GM04503 (cell line): ENCODE data around the gene MDM2.

Experiments used
- DNase-seq: peaks from one replicate; pipeline ENCODE4 v3.0.0-alpha.2; 2012; ENCODE audit warnings: low read depth

The MDM2 gene

DNA sequence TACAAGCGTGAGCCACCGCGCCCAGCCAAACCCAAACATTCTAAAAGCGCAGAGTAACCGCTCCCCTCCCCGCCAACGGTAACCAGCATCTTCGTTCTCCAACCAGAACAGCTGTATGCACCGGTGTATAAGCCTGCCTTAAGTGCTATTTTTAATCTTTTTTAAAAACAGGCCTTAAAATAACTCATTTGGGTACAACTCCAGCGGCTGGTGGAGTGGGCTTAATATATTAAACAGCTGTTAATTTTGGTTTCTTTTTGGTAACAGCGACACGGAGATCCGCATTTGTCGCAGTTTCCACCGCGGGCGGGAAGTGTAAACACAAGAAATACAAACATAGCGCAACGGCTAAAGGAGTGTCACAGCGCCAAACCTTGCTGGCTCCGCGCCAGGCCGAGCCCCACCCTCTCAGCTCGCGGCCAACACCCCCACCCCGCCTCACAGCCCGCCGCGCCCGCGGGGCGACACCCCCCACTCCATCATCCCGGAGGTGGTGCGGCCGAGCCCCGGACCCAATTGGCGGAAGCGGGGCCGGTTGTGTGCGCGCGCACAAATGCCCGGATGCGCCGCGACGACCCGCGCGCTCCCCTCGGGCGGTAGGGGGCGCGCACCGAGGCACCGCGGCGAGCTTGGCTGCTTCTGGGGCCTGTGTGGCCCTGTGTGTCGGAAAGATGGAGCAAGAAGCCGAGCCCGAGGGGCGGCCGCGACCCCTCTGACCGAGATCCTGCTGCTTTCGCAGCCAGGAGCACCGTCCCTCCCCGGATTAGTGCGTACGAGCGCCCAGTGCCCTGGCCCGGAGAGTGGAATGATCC is at the start of gene MDM2:
Gene MDM2, plus strand, starts transcription at position 602 of the 812 bp plus-strand sequence. CDS start 301 bp downstream, outside the sequence.
- peak; percentile 42 for DNase-seq

DNA sequence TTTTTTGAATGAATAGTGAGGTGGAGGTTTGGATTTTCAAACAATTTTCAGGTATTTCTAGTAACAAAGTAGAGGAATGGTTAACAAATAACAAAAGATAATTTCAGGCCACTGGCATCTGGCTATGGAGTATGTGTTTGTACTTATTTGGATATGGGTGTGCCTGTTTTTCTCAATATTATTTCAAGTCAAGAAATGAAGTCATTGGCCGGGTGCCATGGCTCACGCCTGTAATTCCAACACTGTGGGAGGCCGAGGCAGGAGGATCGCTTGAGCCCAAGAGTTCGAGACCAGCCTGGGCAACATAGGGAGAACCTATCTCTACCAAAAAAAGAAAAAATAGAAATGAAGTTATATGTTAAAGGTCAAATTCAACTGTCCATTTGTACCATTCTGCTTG is 48.1 kb upstream of the MDM2 start:
- DNase-seq, result no peak

DNA sequence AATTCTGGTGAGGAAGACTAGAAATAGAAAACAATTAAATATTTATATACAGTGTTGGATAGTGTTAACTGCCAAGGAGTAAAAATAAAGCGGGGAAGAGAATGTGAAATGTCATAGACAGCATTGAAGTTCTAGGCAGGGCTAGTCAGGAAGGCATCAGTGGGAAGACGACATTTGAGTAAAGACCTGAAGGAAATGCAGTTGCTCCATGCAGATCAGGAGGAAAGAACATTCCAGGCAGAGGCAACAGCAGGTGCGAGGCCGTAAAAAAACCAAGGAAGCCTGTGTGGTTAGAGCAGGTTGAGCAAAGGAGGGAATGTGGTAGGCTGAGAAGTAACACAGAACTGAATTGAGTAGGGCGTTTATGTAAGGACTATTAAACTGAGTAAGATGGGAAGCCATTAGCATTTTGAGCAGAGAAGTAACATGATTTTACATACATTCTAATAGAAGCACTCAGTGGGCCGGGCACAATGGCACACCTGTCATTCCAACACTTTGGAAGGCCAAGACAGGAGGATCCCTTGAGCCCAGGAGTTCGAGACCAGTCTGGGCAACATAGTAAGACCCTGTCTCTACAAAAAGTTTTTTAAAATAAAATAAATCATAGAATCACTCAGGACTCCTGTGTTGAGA is 47.1 kb upstream of the MDM2 start:
- DNase-seq, result no peak

DNA sequence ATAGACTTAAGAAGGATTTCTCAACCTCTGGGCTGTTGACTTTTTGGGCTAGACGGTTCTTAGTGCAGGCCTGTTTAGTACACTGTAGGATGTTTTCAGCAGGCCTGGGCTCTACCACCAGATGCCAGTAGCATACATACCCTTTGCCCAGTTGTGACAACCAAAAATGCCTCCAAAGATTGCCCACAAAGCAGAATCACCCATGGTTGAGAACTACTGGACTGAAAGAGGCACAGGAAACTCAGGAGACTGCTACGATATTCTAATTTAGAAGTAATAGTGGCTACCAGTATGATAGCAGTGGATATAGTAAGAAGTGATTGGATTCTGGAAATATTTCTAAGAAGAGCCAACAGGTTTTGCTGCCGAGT is 46.5 kb upstream of the MDM2 start:
- DNase-seq, result no peak

DNA sequence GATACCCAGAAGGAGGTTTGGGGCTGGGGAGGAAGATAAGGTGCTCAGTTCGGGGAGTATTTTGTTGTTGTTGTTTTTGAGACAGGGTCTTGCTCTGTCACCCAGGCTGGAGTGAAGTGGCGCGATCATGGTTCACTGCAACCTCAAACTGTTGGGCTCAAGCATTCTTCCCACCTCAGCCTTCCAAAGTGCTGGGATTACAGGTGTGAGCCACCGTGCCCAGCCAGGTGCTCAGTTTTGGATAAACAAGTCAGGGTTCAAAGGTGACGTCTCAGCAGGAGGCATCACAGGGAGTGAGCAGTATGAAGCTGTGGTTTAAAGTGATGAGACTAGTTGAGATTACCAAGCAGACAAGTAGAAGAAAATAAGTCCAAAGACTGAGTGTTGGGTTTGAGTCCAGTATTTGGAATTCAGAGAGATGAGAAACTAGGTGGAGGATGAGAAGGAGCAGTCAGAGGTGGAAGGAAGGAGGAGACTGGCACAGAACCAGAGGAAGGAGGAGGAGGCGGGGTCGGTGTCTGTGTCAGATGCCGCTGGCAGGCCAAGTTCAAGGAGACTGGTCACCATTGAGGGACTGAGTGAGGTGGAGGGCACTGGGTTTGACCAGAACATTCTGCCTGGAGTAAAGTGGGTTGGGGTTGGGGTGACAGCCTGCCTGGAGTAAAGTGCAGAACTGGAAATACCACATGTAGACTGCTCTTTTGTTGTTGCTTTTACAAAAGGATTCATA is 45.9 kb upstream of the MDM2 start:
- DNase-seq, result no peak

DNA sequence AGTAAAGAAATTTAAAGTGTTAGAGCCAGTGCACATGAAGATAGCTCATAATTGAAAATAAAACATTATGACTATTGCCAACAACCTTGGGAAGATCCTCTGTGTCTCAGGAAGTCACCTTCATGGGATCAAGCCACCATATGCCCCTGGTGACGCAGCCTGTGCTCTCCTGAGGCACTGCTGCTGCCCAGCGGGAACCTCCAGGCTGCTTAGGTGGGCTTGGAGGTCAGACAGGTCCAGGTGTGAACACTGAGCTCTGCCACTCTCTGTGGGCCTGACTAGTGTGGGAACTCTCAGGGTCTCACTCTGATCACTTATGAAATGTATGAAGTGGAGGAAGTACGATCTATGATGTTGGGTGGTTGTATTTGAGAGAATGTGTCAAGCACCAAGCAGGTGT is 45.3 kb upstream of the MDM2 start:
- DNase-seq, result no peak

DNA sequence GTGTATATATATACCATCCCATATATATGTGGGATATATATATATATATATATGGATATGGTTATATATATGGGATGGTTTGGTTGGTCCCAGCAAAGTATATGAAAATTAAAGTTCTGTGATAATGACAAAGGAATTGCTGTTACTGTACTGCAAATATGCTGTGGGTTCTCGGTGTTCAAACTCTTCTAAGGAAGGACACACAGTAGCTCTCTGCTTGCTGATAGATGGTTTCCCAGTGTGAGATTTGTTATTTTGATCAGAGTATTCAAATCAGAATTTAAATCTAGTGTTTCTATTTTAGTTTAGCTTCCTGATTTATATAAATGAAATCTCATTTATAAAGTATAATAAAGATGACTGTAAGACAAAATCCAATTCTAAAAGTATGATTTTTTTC is 42.3 kb upstream of the MDM2 start:
- no peak for DNase-seq

DNA sequence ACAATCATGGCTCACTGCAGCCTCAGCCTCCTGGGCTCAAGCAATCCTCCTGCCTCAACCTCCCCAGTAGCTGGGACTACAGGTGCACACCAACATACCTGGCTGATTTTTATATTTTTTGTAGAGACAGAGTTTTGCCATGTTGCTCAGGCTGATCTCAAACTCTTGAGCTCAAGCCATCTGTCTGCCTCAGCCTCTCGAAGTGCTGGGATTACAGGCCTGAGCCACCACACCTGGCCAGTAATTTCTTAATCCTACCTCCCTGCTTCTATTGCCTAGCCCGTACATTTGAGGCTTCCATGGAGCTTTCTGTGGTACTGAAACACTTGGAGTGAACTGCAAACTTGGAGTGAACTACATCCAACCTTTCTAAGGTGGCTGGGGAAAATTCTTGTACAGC is 41.3 kb upstream of the MDM2 start:
- no peak for DNase-seq

DNA sequence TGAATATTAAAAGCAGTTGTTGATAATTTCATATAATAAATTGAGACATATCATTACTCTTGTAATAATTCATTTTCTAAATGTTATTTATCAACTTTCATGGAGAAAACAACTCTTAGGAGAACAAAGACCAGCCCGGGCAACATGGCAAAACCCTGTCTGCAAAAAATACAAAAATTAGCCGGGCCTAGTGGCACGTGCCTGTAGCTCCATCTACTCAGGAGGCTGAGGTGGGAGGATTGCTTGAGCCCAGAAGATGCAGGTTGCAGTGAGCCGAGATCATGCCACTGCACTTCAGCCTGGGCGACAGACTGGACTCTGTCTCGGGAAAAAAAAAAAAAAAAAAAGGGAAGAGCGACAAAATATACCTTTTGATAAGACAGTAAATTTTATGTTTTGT is 40.8 kb upstream of the MDM2 start:
- DNase-seq, result no peak

DNA sequence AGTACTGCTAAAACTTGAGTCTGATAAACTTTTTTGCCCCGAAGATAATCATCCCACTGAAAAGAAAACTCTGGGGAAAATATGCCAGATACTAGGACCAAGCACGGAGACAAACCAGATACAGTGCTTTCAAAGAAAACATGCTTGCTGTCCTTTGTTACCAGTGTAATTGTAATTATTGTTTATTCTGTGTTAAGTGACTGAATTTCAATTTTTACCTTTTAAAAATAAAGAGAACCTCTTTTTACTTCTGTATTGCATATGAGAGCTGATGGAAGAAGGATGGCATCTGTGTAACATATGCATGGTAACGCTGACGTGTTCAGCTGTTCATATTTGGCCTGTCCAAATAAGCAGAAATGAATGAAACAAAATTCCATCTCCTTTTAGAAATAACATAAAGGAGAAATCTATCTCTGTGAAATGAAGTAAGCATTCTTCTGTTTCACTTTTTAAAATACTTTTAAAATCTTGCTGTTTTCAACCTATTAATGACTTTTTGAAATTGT is 39.5 kb upstream of the MDM2 start:
- DNase-seq, result no peak

DNA sequence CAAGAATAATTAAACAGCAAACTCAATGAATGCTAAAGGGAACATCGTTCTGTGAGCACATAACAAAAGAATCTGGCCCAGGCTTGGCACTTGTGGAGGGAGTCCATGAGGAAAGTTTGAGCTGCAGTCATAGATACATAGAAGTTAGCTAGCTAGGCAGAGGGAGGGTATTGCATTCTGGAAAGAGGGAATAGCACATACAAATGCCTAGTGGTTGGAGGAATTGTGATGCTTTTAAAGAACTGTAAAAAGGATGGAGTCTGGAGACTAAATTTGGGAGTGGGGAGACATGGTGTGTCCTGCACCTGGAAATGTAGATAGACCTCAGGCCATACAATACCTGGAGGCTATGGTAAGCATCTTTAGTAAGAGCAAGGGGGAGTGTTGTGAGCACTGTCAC is 38.0 kb upstream of the MDM2 start:
- no peak for DNase-seq

DNA sequence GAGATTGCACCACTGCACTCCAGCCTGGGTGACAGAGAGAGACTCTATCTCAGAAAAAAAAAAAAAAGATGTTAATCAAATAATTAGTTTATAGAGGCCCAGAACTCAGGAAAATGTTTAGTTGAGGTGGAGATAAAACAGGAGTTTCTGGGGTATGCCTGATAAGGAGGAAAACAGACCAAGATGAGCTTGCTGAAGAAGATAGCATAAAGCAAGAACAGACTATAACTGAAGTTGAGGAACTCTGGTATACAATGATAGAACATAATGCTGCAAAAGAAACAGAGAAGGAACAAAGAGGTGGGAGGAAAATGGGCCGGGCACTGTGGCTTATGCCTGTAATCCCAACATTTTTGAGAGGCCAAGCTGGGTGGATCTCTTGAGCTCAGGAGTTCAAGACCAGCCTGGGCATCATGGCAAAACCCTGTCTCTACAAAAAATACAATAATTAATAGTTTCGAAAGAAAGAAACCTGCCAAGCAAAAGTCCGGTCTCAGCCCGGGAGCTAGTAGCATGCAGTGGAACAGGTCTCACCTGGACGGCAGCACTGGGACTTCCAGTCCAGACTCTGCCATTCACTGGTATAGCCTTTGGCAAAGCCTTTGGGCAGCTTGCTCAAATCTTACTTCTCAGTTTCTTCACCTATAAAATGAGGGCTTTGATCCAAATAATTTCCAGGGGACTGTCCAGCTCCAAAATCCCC is 36.6 kb upstream of the MDM2 start:
- DNase-seq, result no peak

DNA sequence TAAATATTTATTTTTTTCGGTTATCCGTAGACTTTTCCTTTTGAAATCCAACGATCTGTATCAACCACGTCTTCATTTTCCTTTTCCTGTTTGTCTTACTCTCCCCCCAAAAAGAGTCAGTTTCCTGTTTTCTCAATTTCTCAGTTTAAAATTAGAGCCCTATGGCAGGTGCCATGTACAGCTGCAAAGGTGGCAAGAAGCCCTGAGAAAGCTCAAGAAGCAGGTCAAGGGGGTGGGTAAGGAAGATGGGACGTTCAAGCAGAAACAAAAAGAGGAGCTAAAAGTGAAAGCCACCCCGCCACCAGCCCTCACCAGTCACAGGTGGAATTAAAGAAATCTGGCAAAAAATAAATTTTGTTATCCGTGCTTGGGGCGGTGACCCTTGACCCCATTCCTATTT is 35.3 kb upstream of the MDM2 start:
- DNase-seq, result no peak

DNA sequence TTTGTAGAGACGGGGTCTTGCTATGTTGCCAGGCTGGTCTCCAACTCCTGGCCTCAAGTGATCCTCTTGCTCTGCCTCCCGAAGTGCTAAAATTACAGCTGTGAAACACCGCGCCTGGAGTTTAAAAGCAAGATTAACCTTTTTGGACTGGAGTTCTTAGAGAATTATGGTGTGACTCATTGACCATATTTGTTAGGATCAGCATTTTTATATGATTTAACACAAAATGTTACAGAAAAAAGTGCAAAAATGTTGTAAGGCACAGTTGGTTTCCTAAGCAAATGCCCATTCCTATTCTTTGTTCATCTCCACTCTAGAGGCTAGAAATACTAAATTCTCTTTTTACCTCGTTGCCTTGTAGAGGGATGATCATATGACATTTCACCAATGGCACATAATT is 34.4 kb upstream of the MDM2 start:
- DNase-seq, result no peak

DNA sequence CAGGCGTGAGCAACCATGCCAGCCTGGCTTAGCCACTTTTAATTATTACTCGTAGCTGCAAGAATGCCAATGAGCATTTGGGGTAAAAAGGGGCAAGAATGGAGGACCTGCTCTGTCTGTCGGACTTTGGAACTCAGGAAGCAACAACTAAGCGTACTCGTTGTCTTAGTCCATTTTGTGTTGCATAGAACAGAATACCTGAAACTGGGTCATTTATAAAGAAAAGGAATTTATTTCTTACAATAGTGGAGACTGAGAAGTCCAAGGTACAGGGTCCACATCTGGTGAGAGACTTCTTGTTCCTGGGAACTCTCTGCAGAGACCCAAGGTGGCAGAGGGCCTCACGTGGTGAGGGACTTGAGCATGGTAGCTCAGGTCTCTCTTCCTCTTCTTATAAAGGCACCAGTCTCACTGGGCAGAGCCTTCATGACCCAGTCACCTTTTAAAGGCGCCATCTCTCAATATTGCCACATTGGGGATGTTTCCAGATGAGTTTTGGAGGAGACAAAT is 32.8 kb upstream of the MDM2 start:
- DNase-seq, result no peak

DNA sequence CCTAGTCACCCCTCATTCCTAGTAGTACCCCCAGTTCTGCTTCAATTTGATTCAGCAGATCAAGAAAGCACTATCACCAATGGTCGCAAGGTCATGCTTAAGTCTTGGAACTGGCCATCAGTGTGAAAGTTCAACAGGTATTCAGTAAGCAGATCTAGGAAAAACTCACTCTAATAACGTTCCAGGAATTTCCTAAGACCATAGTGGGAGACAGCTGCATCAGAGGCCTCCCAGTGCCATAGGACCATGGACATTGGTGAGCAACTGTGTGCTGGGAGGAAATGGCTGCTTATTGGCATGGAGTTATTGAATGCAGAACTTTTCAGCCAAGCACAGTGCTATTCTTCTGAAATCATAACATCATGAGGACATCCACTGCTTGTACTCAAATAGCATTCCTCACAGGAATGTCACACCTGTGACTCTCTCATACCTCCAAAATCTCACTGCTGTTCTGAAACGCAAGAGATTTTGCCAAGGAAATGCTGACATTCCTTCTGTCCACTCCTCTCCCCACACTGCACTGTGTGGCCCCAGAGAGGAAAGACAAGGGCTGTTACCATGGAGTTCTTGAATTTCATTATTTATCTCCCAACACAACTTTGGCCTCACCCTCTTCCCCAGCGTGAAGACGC is 30.9 kb upstream of the MDM2 start:
- DNase-seq, result no peak

DNA sequence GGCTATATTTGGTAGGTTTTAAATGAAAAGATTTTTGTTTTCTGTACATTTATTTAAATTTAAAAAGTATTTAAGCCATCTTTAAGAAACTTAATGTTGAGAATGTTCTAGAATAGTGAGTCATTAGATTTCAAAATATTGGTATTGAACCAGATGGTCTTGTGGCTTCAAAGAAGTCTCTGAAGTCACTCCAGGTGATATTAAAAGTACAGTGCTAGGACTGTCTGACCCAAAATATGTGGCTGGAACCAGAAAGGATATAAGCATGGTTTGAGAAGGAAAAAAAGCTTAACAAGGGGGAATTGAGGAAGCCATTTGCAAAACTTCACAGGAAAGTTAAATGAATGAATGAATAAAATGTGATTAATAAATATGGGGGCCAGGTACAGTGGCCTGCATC is 28.7 kb upstream of the MDM2 start:
- DNase-seq, result no peak

DNA sequence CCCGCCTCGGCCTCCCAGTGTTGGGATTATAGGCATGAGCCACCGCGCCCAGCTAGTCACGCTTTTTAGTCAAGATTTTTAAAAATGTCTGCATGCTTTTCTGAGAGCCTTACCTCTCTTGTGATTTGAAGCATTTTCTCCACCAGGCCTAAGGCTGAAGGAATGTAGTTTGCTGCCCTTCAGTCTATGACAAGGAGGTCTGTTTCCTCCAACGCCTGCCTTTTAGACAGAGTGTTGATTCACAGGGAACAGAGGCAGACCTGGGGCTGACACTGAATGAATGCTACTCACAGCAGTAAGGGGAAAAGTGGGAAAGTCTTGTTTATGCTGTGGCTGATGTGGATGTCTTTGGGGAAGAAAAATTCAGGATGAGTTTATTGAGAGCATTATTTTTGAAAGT is 27.2 kb upstream of the MDM2 start:
- DNase-seq, result no peak

DNA sequence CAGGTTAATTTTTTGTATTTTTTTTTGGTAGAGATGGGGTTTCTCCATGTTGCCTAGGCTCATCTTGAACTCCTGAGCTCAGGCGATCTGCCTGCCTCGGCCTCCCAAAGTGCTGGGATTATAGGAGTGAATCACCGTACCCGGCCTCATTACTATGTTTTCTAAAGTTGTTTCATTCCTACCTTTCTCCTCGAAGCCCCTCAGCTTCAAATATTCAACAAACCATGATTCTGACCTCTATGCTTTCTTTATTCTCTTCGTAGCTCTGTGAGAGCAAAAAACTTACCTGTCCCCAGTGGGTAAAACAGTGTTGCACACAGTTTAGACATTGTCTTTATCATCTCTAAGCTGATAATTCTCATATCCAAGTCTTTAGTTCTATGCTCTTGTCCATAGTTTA is 26.2 kb upstream of the MDM2 start:
- DNase-seq, result no peak

DNA sequence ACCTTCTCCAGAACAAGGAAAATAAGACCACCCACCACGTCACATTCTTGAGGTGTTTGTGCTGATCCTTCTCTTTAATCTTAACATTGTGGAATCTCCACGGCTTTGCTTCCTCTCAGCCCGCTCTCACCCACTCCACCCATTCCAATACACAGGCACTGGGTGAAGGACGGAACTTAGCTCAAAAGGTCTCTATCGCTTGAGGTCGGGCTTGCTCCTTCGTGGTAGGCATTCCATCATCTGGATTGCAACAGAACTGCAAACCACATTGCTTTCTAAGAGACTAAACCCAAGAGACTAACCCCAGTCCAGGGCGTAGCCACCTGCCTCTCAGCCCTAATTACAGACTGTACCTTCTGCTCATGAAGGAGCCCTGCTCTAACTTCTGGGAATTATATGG is 24.0 kb upstream of the MDM2 start:
- no peak for DNase-seq

DNA sequence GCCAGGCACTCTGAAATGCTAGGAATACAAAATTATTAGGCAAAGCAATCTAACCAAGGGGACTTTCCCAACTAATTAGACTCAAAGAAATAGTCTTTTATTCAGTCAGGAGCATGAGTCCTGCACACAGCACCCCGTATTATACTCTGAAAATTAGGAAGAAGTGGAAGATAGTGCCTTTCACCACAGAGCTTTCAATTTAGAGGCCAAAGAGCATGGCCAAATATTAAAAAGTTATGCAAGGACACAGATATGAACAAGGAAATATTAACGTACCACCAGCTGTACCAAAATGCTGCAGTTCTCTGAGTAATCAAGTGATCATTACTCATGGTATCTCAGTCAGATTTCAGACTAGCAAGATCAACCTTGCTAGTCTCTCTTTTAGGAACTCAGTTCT is 22.6 kb upstream of the MDM2 start:
- DNase-seq, result no peak

DNA sequence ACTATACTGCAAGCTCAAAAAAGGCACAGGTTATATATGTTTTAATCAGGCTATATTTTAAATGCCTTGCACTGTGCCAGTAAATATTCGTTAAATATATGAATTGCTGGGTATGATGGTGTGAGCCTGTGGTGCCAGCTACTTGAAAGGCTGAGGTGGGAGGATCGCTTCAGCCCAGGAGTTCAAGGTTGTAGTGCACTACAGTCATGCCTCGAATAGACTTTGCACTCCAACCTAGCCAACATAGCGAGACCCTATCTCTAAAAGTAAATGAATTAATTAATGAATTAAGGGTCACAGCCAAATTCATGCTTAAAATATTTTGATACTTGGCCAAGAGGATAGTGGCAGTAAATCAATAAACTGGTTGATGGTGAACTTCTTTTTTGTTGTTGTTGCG is 22.2 kb upstream of the MDM2 start:
- DNase-seq, result no peak
